ENCODE results near the gene HPCAL1. TPM values are rescaled to one million over a fixed set of nuclear protein-coding genes. Genes with fewer than 3 reads are reported as not detected.

Gene HPCAL1
- total RNA-seq, 1 experiment from 2014 or later = 22.0 TPM

GRCh38 chr2:10380048-10380926 lies 77.6 kb downstream of the HPCAL1 start:
- no peak overlapping the region for H3K4me3 ChIP-seq (ENCODE audit: insufficient read depth, low read depth, low read length)
- no peaks in the 10 kb centered on the region for H3K27me3 ChIP-seq (ENCODE audit: control insufficient read depth, insufficient read depth, low read length)
- no peaks in the 10 kb centered on the region for H3K36me3 ChIP-seq (replicated peaks; ENCODE audit: control insufficient read depth, insufficient read depth, low read length)
- DNase-seq = no peak

GRCh38 chr2:10381997-10382353 lies 79.3 kb downstream of the HPCAL1 start:
- DNase-seq = no peak
- H3K4me3 ChIP-seq (ENCODE audit: insufficient read depth, low read depth, low read length) = no peak overlapping the region
- H3K36me3 ChIP-seq (replicated peaks; ENCODE audit: control insufficient read depth, insufficient read depth, low read length) = no peaks in the 10 kb centered on the region
- H3K27me3 ChIP-seq (ENCODE audit: control insufficient read depth, insufficient read depth, low read length) = no peaks in the 10 kb centered on the region

- no peak for DNase-seq
- Histone ChIP-seq H3K4me3 (ENCODE audit: insufficient read depth, low read depth, low read length) (no peak overlapping the region), H3K36me3 (replicated peaks; ENCODE audit: control insufficient read depth, insufficient read depth, low read length) (no peaks in the 10 kb centered on the region), H3K27me3 (ENCODE audit: control insufficient read depth, insufficient read depth, low read length) (no peaks in the 10 kb centered on the region)
Observed at GRCh38 chr2:10382354-10383061, 79.8 kb downstream of the HPCAL1 start.

GRCh38 chr2:10383960-10384734 lies 81.4 kb downstream of the HPCAL1 start:
- no peak overlapping the region for H3K4me3 ChIP-seq (ENCODE audit: insufficient read depth, low read depth, low read length)
- no peak for DNase-seq
- no peaks in the 10 kb centered on the region for H3K36me3 ChIP-seq (replicated peaks; ENCODE audit: control insufficient read depth, insufficient read depth, low read length)
- H3K27me3 ChIP-seq (ENCODE audit: control insufficient read depth, insufficient read depth, low read length) = no peaks in the 10 kb centered on the region

- no peak for DNase-seq
- Histone ChIP-seq H3K4me3 (ENCODE audit: insufficient read depth, low read depth, low read length) (no peak overlapping the region), H3K36me3 (replicated peaks; ENCODE audit: control insufficient read depth, insufficient read depth, low read length) (no peaks in the 10 kb centered on the region), H3K27me3 (ENCODE audit: control insufficient read depth, insufficient read depth, low read length) (no peaks in the 10 kb centered on the region)
Observed at GRCh38 chr2:10385501-10385900, 82.8 kb downstream of the HPCAL1 start.

- no peak for DNase-seq
- H3K4me3 ChIP-seq (ENCODE audit: insufficient read depth, low read depth, low read length) = no peak overlapping the region
- H3K27me3 ChIP-seq (ENCODE audit: control insufficient read depth, insufficient read depth, low read length) = no peaks in the 10 kb centered on the region
- no peaks in the 10 kb centered on the region for H3K36me3 ChIP-seq (replicated peaks; ENCODE audit: control insufficient read depth, insufficient read depth, low read length)
Observed at GRCh38 chr2:10385933-10386773, 83.4 kb downstream of the HPCAL1 start.

GRCh38 chr2:10387033-10387432 lies 84.3 kb downstream of the HPCAL1 start:
- Histone ChIP-seq H3K27me3 (ENCODE audit: control insufficient read depth, insufficient read depth, low read length) (no peaks in the 10 kb centered on the region), H3K36me3 (replicated peaks; ENCODE audit: control insufficient read depth, insufficient read depth, low read length) (no peaks in the 10 kb centered on the region), H3K4me3 (ENCODE audit: insufficient read depth, low read depth, low read length) (no peak overlapping the region)
- no peak for DNase-seq

- Histone ChIP-seq H3K27me3 (ENCODE audit: control insufficient read depth, insufficient read depth, low read length) (no peaks in the 10 kb centered on the region), H3K36me3 (replicated peaks; ENCODE audit: control insufficient read depth, insufficient read depth, low read length) (no peaks in the 10 kb centered on the region), H3K4me3 (ENCODE audit: insufficient read depth, low read depth, low read length) (no peak overlapping the region)
- DNase-seq = no peak
Observed at GRCh38 chr2:10388954-10389560, 86.4 kb downstream of the HPCAL1 start.

- DNase-seq = no peak
- Histone ChIP-seq H3K4me3 (ENCODE audit: insufficient read depth, low read depth, low read length) (no peak overlapping the region), H3K36me3 (replicated peaks; ENCODE audit: control insufficient read depth, insufficient read depth, low read length) (no peaks in the 10 kb centered on the region), H3K27me3 (ENCODE audit: control insufficient read depth, insufficient read depth, low read length) (no peaks in the 10 kb centered on the region)
Observed at GRCh38 chr2:10389573-10389972, 86.9 kb downstream of the HPCAL1 start.

GRCh38 chr2:10390369-10390801 lies 87.7 kb downstream of the HPCAL1 start:
- no peak for DNase-seq
- Histone ChIP-seq H3K4me3 (ENCODE audit: insufficient read depth, low read depth, low read length) (no peak overlapping the region), H3K27me3 (ENCODE audit: control insufficient read depth, insufficient read depth, low read length) (no peaks in the 10 kb centered on the region), H3K36me3 (replicated peaks; ENCODE audit: control insufficient read depth, insufficient read depth, low read length) (no peaks in the 10 kb centered on the region)

GRCh38 chr2:10392100-10392499 lies 89.4 kb downstream of the HPCAL1 start:
- H3K27me3 ChIP-seq (ENCODE audit: control insufficient read depth, insufficient read depth, low read length) = no peaks in the 10 kb centered on the region
- no peak for DNase-seq

GRCh38 chr2:10392548-10392947 lies 89.8 kb downstream of the HPCAL1 start:
- no peaks in the 10 kb centered on the region for H3K36me3 ChIP-seq (replicated peaks; ENCODE audit: control insufficient read depth, insufficient read depth, low read length)
- H3K4me3 ChIP-seq (ENCODE audit: insufficient read depth, low read depth, low read length) = no peak overlapping the region
- no peak for DNase-seq
- H3K27me3 ChIP-seq (ENCODE audit: control insufficient read depth, insufficient read depth, low read length) = no peaks in the 10 kb centered on the region

More at GRCh38 chr2:10392100-10392499, 89.4 kb downstream of the HPCAL1 start:
- no peaks in the 10 kb centered on the region for H3K36me3 ChIP-seq (replicated peaks; ENCODE audit: control insufficient read depth, insufficient read depth, low read length)
- H3K4me3 ChIP-seq (ENCODE audit: insufficient read depth, low read depth, low read length) = no peak overlapping the region

GRCh38 chr2:10392951-10393639 lies 90.4 kb downstream of the HPCAL1 start:
- Histone ChIP-seq H3K36me3 (replicated peaks; ENCODE audit: control insufficient read depth, insufficient read depth, low read length) (no peaks in the 10 kb centered on the region), H3K4me3 (ENCODE audit: insufficient read depth, low read depth, low read length) (no peak overlapping the region), H3K27me3 (ENCODE audit: control insufficient read depth, insufficient read depth, low read length) (no peaks in the 10 kb centered on the region)
- peak; percentile 76 for DNase-seq
